Measurements from ENCODE around the gene SHOC1.

Gene SHOC1

DNA sequence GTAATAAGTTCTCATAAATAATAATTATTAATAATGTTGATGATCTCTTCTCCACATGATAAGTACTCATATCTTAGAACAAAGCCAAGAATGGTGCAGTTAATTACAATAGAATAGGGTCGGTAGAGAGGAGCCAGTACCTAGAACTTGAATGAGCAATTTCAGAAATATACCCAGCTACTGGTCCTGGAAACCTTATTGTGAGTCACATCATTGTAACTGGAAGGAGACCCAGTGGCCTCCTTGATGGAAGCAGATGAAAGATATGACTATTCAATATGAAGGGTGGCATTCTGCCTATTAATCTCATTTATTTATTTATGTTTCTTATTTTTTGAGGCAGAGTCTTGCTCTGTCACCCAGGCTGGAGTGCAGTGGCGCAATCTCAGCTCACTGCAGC is 37.7 kb upstream of the SHOC1 start:
- H3K9me2 ChIP-seq (replicated peaks; ENCODE audit: low read depth, low read length): no peaks in the 10 kb centered on the region
- no peaks in the 10 kb centered on the region for H3F3A ChIP-seq (ENCODE audit: low read depth)
- H3K79me2 ChIP-seq (ENCODE audit: insufficient read depth, low read length): no peaks in the 10 kb centered on the region
- no peak overlapping the region for H3K9ac ChIP-seq (ENCODE audit: low read depth, low read length, poor library complexity, severe bottlenecking)
- H3K9me3 ChIP-seq (ENCODE audit: insufficient read depth, low read depth, low read length): no peaks in the 10 kb centered on the region
- H3K36me3 ChIP-seq (ENCODE audit: insufficient read depth, low read length): no peaks in the 10 kb centered on the region
- H2AFZ ChIP-seq (ENCODE audit: low read length): no peak overlapping the region
- H3K27me3 ChIP-seq (ENCODE audit: insufficient read depth, low read length, poor library complexity, severe bottlenecking): no peaks in the 10 kb centered on the region
- no peak overlapping the region for H3K4me2 ChIP-seq (ENCODE audit: low read depth, low read length, poor library complexity, severe bottlenecking)
- no peaks in the 10 kb centered on the region for H4K20me1 ChIP-seq (ENCODE audit: insufficient read depth, low read length, poor library complexity, severe bottlenecking)
- H3K4me3 ChIP-seq (ENCODE audit: low read length, poor library complexity, severe bottlenecking): no peak overlapping the region
- no peaks in the 10 kb centered on the region for H3K4me1 ChIP-seq (ENCODE audit: insufficient read depth, low read length, poor library complexity, severe bottlenecking)
- TF ChIP-seq, protein P1, sequence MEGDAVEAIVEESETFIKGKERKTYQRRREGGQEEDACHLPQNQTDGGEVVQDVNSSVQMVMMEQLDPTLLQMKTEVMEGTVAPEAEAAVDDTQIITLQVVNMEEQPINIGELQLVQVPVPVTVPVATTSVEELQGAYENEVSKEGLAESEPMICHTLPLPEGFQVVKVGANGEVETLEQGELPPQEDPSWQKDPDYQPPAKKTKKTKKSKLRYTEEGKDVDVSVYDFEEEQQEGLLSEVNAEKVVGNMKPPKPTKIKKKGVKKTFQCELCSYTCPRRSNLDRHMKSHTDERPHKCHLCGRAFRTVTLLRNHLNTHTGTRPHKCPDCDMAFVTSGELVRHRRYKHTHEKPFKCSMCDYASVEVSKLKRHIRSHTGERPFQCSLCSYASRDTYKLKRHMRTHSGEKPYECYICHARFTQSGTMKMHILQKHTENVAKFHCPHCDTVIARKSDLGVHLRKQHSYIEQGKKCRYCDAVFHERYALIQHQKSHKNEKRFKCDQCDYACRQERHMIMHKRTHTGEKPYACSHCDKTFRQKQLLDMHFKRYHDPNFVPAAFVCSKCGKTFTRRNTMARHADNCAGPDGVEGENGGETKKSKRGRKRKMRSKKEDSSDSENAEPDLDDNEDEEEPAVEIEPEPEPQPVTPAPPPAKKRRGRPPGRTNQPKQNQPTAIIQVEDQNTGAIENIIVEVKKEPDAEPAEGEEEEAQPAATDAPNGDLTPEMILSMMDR (conservative IDR thresholded peaks at IDR 0.05; ENCODE audit: low read length): no peak
- TF ChIP-seq EZH2phosphoT487 (IDR thresholded peaks at IDR 0.05; ENCODE audit: borderline replicate concordance): no peak

DNA sequence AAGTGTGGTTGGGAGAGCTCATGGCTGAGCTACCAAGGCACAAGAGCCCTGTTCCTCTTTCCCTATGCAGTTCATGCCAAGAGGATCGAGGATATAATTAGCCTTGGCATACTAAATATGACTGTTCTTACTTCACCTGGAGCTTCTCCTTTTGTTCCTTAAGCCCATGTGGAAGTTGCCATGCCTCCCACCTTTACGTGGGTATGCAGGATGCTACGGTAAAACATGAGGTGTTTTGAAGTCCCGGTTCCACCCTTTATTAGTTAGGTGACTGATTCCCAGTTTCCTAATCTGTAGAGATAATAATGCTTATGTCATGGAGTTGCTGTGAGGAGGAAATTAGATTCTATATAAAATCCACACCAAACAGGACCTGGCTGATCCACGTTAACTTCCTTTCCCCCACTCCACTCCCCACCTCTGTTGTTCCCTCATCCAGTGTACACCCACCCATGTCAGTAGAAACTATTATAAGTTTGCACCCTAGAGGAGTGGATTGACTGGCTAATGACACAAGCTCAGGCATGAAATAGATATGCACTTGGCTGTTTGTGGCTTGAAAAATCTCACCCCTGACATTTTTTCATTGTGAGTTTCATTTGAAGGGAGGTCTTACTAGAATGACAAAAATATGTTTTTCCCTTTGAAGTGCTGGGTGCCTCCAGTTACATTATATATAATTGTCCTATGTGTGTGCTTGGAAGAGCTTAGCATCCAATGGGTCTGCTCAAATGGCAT is 36.8 kb upstream of the SHOC1 start:
- Histone ChIP-seq H3K4me1 (ENCODE audit: insufficient read depth, low read length, poor library complexity, severe bottlenecking) (no peaks in the 10 kb centered on the region), H3K36me3 (ENCODE audit: insufficient read depth, low read length) (no peaks in the 10 kb centered on the region), H3K9ac (ENCODE audit: low read depth, low read length, poor library complexity, severe bottlenecking) (no peak overlapping the region), H3K27me3 (ENCODE audit: insufficient read depth, low read length, poor library complexity, severe bottlenecking) (no peaks in the 10 kb centered on the region), H3K9me3 (ENCODE audit: insufficient read depth, low read depth, low read length) (no peaks in the 10 kb centered on the region), H2AFZ (ENCODE audit: low read length) (no peak overlapping the region), H3K79me2 (ENCODE audit: insufficient read depth, low read length) (no peaks in the 10 kb centered on the region), H3K4me2 (ENCODE audit: low read depth, low read length, poor library complexity, severe bottlenecking) (no peak overlapping the region), H4K20me1 (ENCODE audit: insufficient read depth, low read length, poor library complexity, severe bottlenecking) (no peaks in the 10 kb centered on the region), H3K4me3 (ENCODE audit: low read length, poor library complexity, severe bottlenecking) (no peak overlapping the region), H3F3A (ENCODE audit: low read depth) (no peaks in the 10 kb centered on the region), H3K9me2 (replicated peaks; ENCODE audit: low read depth, low read length) (no peaks in the 10 kb centered on the region)
- TF ChIP-seq, protein P1 (conservative IDR thresholded peaks at IDR 0.05; ENCODE audit: low read length): no peak
- TF ChIP-seq EZH2phosphoT487 (IDR thresholded peaks at IDR 0.05; ENCODE audit: borderline replicate concordance): no peak

DNA sequence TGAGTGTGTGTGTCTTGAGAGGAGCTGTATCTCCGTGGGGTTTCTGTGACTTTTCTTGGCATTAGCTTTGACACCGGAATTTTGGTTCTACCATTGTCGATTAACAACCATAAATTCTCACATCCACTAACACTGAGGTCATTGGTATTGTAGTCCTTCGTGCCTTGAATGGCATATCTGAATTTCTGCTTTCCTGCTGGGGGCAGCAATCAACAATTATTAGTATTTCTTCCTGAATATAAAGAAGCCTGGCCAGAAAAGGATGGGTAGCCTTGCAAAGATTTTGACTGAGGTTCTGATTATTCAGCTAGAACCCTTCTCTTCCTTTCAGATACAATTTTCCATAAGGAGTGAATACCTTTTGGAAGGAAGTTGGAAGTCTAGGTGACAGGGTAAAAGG is 33.5 kb upstream of the SHOC1 start:
- H3K4me1 ChIP-seq (ENCODE audit: insufficient read depth, low read length, poor library complexity, severe bottlenecking): no peaks in the 10 kb centered on the region
- no peak overlapping the region for H3K4me2 ChIP-seq (ENCODE audit: low read depth, low read length, poor library complexity, severe bottlenecking)
- no peak overlapping the region for H2AFZ ChIP-seq (ENCODE audit: low read length)
- no peaks in the 10 kb centered on the region for H3K79me2 ChIP-seq (ENCODE audit: insufficient read depth, low read length)
- no peaks in the 10 kb centered on the region for H3F3A ChIP-seq (ENCODE audit: low read depth)
- H3K9ac ChIP-seq (ENCODE audit: low read depth, low read length, poor library complexity, severe bottlenecking): no peak overlapping the region
- no peaks in the 10 kb centered on the region for H3K27me3 ChIP-seq (ENCODE audit: insufficient read depth, low read length, poor library complexity, severe bottlenecking)
- H3K9me3 ChIP-seq (ENCODE audit: insufficient read depth, low read depth, low read length): no peaks in the 10 kb centered on the region
- H3K36me3 ChIP-seq (ENCODE audit: insufficient read depth, low read length): no peaks in the 10 kb centered on the region
- H4K20me1 ChIP-seq (ENCODE audit: insufficient read depth, low read length, poor library complexity, severe bottlenecking): no peaks in the 10 kb centered on the region
- H3K9me2 ChIP-seq (replicated peaks; ENCODE audit: low read depth, low read length): no peaks in the 10 kb centered on the region
- TF ChIP-seq, protein P1 (conservative IDR thresholded peaks at IDR 0.05; ENCODE audit: low read length): peak; percentile 58
- no peak for TF ChIP-seq EZH2phosphoT487 (IDR thresholded peaks at IDR 0.05; ENCODE audit: borderline replicate concordance)
- no peak overlapping the region for H3K4me3 ChIP-seq (ENCODE audit: low read length, poor library complexity, severe bottlenecking)
